GOT3 (cell line): ENCODE data around the gene C14orf180.

ENCODE experiments used
- DNase-seq: peaks from one replicate; lab custom pipeline; 2025; ENCODE audit warnings: mixed read lengths; lab: John Stamatoyannopoulos, UW

Gene C14orf180

GRCh38 chr14:104593710-104594136 lies 14.2 kb downstream of the C14orf180 start:
- no peak for DNase-seq

- no peak for DNase-seq
Observed at GRCh38 chr14:104594310-104595046, 14.9 kb downstream of the C14orf180 start.

GRCh38 chr14:104595116-104595675 lies 15.6 kb downstream of the C14orf180 start:
- DNase-seq: no peak

- DNase-seq: no peak
Observed at GRCh38 chr14:104595911-104596450, 16.4 kb downstream of the C14orf180 start.

GRCh38 chr14:104596451-104596918 lies 16.9 kb downstream of the C14orf180 start:
- DNase-seq: no peak

- no peak for DNase-seq
Observed at GRCh38 chr14:104596927-104597351, 17.4 kb downstream of the C14orf180 start.

GRCh38 chr14:104597576-104597975 lies 18.0 kb downstream of the C14orf180 start:
- no peak for DNase-seq

GRCh38 chr14:104598039-104598909 lies 18.7 kb downstream of the C14orf180 start:
- DNase-seq: no peak

GRCh38 chr14:104598910-104599273 lies 19.3 kb downstream of the C14orf180 start:
- DNase-seq: no peak

- DNase-seq: no peak
Observed at GRCh38 chr14:104599446-104599845, 19.9 kb downstream of the C14orf180 start.

GRCh38 chr14:104600141-104600643 lies 20.6 kb downstream of the C14orf180 start:
- DNase-seq: no peak

GRCh38 chr14:104600805-104601204 lies 21.2 kb downstream of the C14orf180 start:
- no peak for DNase-seq

GRCh38 chr14:104601786-104602185 lies 22.2 kb downstream of the C14orf180 start:
- no peak for DNase-seq

- no peak for DNase-seq
Observed at GRCh38 chr14:104602315-104602932, 22.9 kb downstream of the C14orf180 start.

GRCh38 chr14:104602933-104603325 lies 23.4 kb downstream of the C14orf180 start:
- DNase-seq: no peak

GRCh38 chr14:104603711-104604401 lies 24.3 kb downstream of the C14orf180 start:
- no peak for DNase-seq

- DNase-seq: no peak
Observed at GRCh38 chr14:104604458-104605449, 25.2 kb downstream of the C14orf180 start, which contains the start of gene TMEM179. TSS of gene TMEM179 (minus strand) at chr14:104604772. CDS start at chr14:104604741, 31 bp downstream.

GRCh38 chr14:104609666-104610065 lies 30.1 kb downstream of the C14orf180 start:
- no peak for DNase-seq

- no peak for DNase-seq
Observed at GRCh38 chr14:104610749-104611310, 31.3 kb downstream of the C14orf180 start.
